Endothelial cell of hepatic sinusoid (primary cell): ENCODE measurements around the gene LEF1.

Experiments
- in situ Hi-C: cut with HindIII; loops from 2 replicates; pipeline ENCODE4 v1.10.0; 2017; ENCODE audit warnings: low sequenced_read_pairs

Gene LEF1

GRCh38 chr4:108168671-108169523, at the start of gene LEF1:
LEF1 (minus strand) TSS chr4:108168932; CDS start chr4:108167767, 1,165 bp downstream.
- in situ Hi-C loops, result no loop called here

GRCh38 chr4:108216510-108216909, 47.8 kb upstream of the LEF1 start:
- in situ Hi-C loops, result no loop called here

- in situ Hi-C loops, result no loop called here
Measured at GRCh38 chr4:108215055-108215454, 46.3 kb upstream of the LEF1 start.

GRCh38 chr4:108213723-108214122, 45.0 kb upstream of the LEF1 start:
- in situ Hi-C loops, result no loop called here

- in situ Hi-C loops, result no loop called here
Measured at GRCh38 chr4:108213308-108213707, 44.6 kb upstream of the LEF1 start.

- in situ Hi-C loops, result no loop called here
Measured at GRCh38 chr4:108210989-108211835, 42.5 kb upstream of the LEF1 start.

GRCh38 chr4:108209489-108209888, 40.8 kb upstream of the LEF1 start:
- in situ Hi-C loops, result no loop called here

- in situ Hi-C loops, result no loop called here
Measured at GRCh38 chr4:108205859-108206258, 37.1 kb upstream of the LEF1 start.

GRCh38 chr4:108204518-108204917, 35.8 kb upstream of the LEF1 start:
- in situ Hi-C loops, result no loop called here

- in situ Hi-C loops, result no loop called here
Measured at GRCh38 chr4:108203377-108203776, 34.6 kb upstream of the LEF1 start.

- in situ Hi-C loops, result no loop called here
Measured at GRCh38 chr4:108201774-108202173, 33.0 kb upstream of the LEF1 start.

GRCh38 chr4:108199881-108200280, 31.1 kb upstream of the LEF1 start:
- in situ Hi-C loops, result no loop called here

GRCh38 chr4:108193886-108194672, 25.3 kb upstream of the LEF1 start:
- in situ Hi-C loops, result no loop called here

- in situ Hi-C loops, result no loop called here
Measured at GRCh38 chr4:108192935-108193334, 24.2 kb upstream of the LEF1 start.

GRCh38 chr4:108192056-108192455, 23.3 kb upstream of the LEF1 start:
- in situ Hi-C loops, result no loop called here

- in situ Hi-C loops, result no loop called here
Measured at GRCh38 chr4:108191269-108191914, 22.7 kb upstream of the LEF1 start.

GRCh38 chr4:108188770-108189169, 20.0 kb upstream of the LEF1 start:
- in situ Hi-C loops, result no loop called here

- in situ Hi-C loops, result no loop called here
Measured at GRCh38 chr4:108185252-108185651, 16.5 kb upstream of the LEF1 start.

GRCh38 chr4:108184453-108185049, 15.8 kb upstream of the LEF1 start:
- in situ Hi-C loops, result no loop called here

GRCh38 chr4:108181704-108182103, 13.0 kb upstream of the LEF1 start:
- in situ Hi-C loops, result no loop called here
